Stimulated activated CD4-positive, alpha-beta T cell treated with anti-CD3 and anti-CD28 coated beads, Interleukin-4, amount 100 ng/mL, for 24 hours (primary cell): ENCODE results near the gene TMEM263.
"Not testable (repeated sequence)": the region's sequence is repeated elsewhere in the genome, so short reads cannot be mapped to it uniquely, and the experiment has no call there.

Source experiments
- DNase-seq: peaks from one replicate; pipeline ENCODE4 v3.0.0-alpha.2; 2020

The TMEM263 gene

GRCh38 chr12:106955377-106956047 lies at the start of gene TMEM263:
TMEM263 (plus strand) TSS chr12:106955907; CDS start chr12:106967117, 11,210 bp downstream.
- peak; percentile 88 for DNase-seq

- no peak for DNase-seq
These were observed 49.0 kb upstream of the TMEM263 start for GRCh38 chr12:106906715-106907114.

- DNase-seq, result no peak
These were observed 48.3 kb upstream of the TMEM263 start for GRCh38 chr12:106907411-106907810.

GRCh38 chr12:106907846-106908245 lies 47.9 kb upstream of the TMEM263 start:
- no peak for DNase-seq

- DNase-seq, result no peak
These were observed 47.1 kb upstream of the TMEM263 start for GRCh38 chr12:106908561-106908960.

GRCh38 chr12:106910202-106910601 lies 45.5 kb upstream of the TMEM263 start:
- no peak for DNase-seq

- no peak for DNase-seq
These were observed 44.1 kb upstream of the TMEM263 start for GRCh38 chr12:106911581-106911980.

GRCh38 chr12:106913456-106913855 lies 42.3 kb upstream of the TMEM263 start:
- DNase-seq, result no peak

- DNase-seq, result no peak
These were observed 40.7 kb upstream of the TMEM263 start for GRCh38 chr12:106914796-106915634.

GRCh38 chr12:106915635-106916026 lies 40.1 kb upstream of the TMEM263 start:
- DNase-seq, result no peak

- DNase-seq, result no peak
These were observed 38.2 kb upstream of the TMEM263 start for GRCh38 chr12:106917503-106917902.

GRCh38 chr12:106918746-106919145 lies 37.0 kb upstream of the TMEM263 start:
- no peak for DNase-seq

- peak; percentile 33 for DNase-seq
These were observed 35.7 kb upstream of the TMEM263 start for GRCh38 chr12:106919910-106920544.

GRCh38 chr12:106921976-106922375 lies 33.7 kb upstream of the TMEM263 start:
- DNase-seq, result not testable (repeated sequence)

- DNase-seq, result not testable (repeated sequence)
These were observed 32.1 kb upstream of the TMEM263 start for GRCh38 chr12:106923594-106923993.

GRCh38 chr12:106924268-106924861 lies 31.3 kb upstream of the TMEM263 start:
- DNase-seq, result no peak

- no peak for DNase-seq
These were observed 29.1 kb upstream of the TMEM263 start for GRCh38 chr12:106926657-106927056.

GRCh38 chr12:106934277-106934676 lies 21.4 kb upstream of the TMEM263 start:
- DNase-seq, result no peak

GRCh38 chr12:106941481-106942156 lies 14.1 kb upstream of the TMEM263 start:
- DNase-seq, result no peak

- no peak for DNase-seq
These were observed 12.9 kb upstream of the TMEM263 start for GRCh38 chr12:106942775-106943174.

GRCh38 chr12:106945261-106945851 lies 10.4 kb upstream of the TMEM263 start:
- DNase-seq, result no peak

GRCh38 chr12:106947461-106947860 lies 8.2 kb upstream of the TMEM263 start:
- DNase-seq, result no peak
